Osteocyte (in vitro differentiated cells): ENCODE measurements around the gene WDR91. TPM values are rescaled to one million over a fixed set of nuclear protein-coding genes. Genes with fewer than 3 reads are reported as not detected.

Experiments
- DNase-seq: peaks from one replicate; pipeline ENCODE4 v3.0.0; 2021; ENCODE audit warnings: mixed read lengths; ENCODE audit not compliant: unreplicated experiment; ENCODE audit errors: extremely low spot score
- H3K27ac Mint-ChIP-seq: one replicate; pipeline ENCODE4 v1.8.0; 2021; ENCODE audit warnings: mild to moderate bottlenecking, mixed read lengths; ENCODE audit not compliant: unreplicated experiment
- H3K27me3 Mint-ChIP-seq: one replicate; pipeline ENCODE4 v1.8.0; 2021; ENCODE audit warnings: mixed read lengths; ENCODE audit not compliant: unreplicated experiment
- H3K36me3 Mint-ChIP-seq: one replicate; pipeline ENCODE4 v1.8.0; 2021; ENCODE audit warnings: mixed read lengths; ENCODE audit not compliant: unreplicated experiment
- H3K4me1 Mint-ChIP-seq: one replicate; pipeline ENCODE4 v1.8.0; 2021; ENCODE audit warnings: mixed read lengths; ENCODE audit not compliant: unreplicated experiment
- H3K4me3 Mint-ChIP-seq: one replicate; pipeline ENCODE4 v1.8.0; 2021; ENCODE audit warnings: mild to moderate bottlenecking, moderate library complexity, mixed read lengths; ENCODE audit not compliant: unreplicated experiment
- H3K9me3 Mint-ChIP-seq: one replicate; pipeline ENCODE4 v1.8.0; 2021; ENCODE audit warnings: mixed read lengths; ENCODE audit not compliant: unreplicated experiment
- total RNA-seq: library from RNA; stranded (reverse); gene quantifications from 2 replicates; pipeline ENCODE4 v1.2.1, GENCODE V29; 2021
- TF ChIP-seq, protein P1 (sequence below): fragments of 200-600 bp; sonication (generic); IDR thresholded peaks from 2 replicates; pipeline ENCODE4 v1.5.0; 2021; ENCODE audit warnings: antibody characterized with exemption, mild to moderate bottlenecking, moderate library complexity

Gene WDR91
- total RNA-seq, 1 donor from 2014 or later, result 10.8 TPM

DNA sequence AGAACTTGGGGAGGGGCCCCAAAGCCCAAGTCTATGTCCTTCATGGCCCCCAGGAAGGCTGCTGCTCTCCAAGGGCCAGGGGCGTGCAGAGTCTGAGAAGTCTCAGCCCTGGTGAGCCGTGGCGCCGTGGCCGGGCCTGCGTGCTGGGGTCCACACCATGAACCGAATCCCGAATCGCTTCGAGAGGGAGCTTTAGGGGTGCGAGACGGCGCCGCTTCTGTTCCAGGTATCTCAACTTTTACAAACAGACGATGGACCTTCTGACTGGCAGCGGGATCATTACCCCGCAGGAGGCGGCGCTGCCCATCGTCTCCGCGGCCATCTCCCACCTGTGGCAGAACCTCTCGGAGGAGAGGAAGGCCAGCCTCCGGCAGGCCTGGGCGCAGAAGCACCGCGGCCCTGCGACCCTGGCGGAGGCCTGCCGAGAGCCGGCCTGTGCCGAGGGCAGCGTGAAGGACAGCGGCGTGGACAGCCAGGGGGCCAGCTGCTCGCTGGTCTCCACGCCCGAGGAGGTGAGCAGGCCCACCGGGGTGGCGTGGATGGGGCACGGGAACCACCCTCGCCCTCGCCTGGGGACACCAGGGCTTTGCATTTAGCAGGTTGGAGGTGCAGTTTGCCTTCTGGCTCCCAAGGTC lies 35.0 kb upstream of the WDR91 start:
- Mint-ChIP-seq H3K27ac (no peak overlapping the region), H3K4me3 (no peak overlapping the region), H3K36me3 (no peaks in the 10 kb centered on the region), H3K27me3 (peaks cover 28% of the 10 kb centered on the region), H3K4me1 (no peaks in the 10 kb centered on the region), H3K9me3 (no peaks in the 10 kb centered on the region)
- TF ChIP-seq, protein P1, sequence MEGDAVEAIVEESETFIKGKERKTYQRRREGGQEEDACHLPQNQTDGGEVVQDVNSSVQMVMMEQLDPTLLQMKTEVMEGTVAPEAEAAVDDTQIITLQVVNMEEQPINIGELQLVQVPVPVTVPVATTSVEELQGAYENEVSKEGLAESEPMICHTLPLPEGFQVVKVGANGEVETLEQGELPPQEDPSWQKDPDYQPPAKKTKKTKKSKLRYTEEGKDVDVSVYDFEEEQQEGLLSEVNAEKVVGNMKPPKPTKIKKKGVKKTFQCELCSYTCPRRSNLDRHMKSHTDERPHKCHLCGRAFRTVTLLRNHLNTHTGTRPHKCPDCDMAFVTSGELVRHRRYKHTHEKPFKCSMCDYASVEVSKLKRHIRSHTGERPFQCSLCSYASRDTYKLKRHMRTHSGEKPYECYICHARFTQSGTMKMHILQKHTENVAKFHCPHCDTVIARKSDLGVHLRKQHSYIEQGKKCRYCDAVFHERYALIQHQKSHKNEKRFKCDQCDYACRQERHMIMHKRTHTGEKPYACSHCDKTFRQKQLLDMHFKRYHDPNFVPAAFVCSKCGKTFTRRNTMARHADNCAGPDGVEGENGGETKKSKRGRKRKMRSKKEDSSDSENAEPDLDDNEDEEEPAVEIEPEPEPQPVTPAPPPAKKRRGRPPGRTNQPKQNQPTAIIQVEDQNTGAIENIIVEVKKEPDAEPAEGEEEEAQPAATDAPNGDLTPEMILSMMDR, result no peak
- DNase-seq, result peak; percentile 83

DNA sequence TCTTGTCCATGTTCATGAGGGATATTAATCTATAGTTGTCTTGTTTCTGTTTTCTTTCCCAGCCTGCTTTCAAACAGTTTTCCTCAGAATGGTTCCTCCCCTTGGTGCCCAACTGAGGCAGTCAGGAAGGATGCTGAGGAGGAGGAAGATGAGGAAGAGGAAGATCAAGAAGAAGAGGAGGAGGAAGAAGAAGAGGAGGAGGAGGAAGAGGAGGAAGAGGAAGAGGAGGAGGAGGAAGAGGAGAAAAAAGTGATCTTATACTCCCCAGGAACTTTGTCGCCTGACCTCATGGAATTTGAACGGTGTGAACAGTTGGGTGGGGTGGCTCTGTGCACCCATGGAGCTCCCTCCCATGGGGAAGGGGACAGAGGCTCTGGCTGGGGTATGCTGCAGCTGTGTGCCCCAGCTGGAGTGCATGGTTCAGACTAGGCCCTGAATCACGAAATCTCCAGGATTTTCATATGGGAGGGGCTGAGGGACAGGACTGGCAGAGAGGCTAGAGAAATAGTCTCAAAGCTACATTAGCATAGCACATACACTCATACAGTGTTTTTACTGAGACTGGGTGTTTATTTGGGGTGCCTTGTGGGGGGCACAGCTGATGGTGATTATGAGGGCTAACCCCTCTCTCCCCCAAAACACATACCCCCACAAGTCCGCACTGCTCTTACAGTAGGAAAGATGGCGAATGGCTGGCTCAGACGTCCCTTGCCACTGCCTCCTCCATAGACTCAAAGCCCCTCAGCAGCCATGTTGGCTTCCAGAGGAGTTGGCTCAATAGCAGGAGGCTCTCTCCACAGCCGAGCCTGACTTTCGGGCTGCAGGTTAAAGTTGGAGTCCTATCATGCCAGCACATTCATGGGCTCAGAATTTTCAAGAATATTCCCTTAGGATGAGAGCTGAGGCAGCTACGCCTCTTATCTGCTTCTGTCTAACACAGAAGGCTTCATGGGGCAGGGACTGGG lies 34.2 kb upstream of the WDR91 start:
- peak; percentile 44 for DNase-seq
- TF ChIP-seq, protein P1, result no peak
- H3K4me3 Mint-ChIP-seq, result no peak overlapping the region
- no peak overlapping the region for H3K27ac Mint-ChIP-seq
- H3K36me3 Mint-ChIP-seq, result no peaks in the 10 kb centered on the region
- H3K9me3 Mint-ChIP-seq, result no peaks in the 10 kb centered on the region
- peaks cover 33% of the 10 kb centered on the region for H3K27me3 Mint-ChIP-seq
- H3K4me1 Mint-ChIP-seq, result no peaks in the 10 kb centered on the region

DNA sequence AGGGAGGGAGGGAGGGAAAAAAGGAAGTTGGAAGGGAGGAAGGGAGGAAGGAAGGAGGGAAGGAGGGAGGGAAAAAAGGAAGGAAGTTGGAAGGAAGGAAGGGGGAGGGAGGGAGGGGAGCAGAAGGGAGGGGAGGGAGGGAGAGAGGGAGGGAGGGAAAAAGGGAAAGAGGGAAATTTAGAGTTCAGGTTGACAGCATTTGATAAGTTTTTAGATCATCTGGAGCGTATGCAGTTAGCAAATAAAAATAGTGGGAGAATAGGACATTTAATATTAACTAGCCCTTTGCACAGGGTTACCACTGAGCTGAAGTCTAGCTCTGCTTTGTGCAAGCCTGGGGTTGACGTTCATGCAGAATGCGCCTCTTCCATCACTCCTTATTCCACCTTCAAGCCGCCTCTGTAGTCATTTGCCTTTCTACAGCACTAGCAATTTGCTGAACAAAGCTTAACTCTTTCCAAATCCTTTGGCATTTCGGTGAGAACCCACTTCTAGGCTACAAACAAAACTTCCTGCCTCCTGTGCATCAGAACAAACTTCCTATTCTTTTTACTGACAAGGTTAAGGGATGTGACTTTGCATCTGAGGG lies 30.9 kb upstream of the WDR91 start:
- no peak overlapping the region for H3K27ac Mint-ChIP-seq

DNA sequence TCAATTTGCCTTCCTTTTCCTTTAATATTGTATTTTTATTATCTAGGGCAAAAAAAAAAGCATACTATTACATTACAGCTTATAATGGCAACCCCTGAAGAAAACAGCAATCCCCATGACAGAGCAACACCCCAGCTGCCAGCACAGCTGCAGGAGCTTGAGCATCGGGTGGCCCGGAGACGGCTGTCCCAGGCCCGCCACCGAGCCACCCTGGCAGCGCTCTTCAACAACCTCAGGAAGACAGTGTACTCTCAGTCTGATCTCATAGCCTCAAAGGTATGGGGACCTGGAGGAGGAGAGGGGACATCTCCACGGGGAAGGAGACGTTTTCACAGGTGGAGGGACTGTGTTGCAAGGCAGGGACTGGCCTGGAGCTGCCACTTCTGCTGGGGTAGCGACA lies 29.1 kb upstream of the WDR91 start:
- Mint-ChIP-seq H3K9me3 (no peaks in the 10 kb centered on the region), H3K27me3 (peaks cover 39% of the 10 kb centered on the region)
- TF ChIP-seq, protein P1, result no peak

More for the DNA sequence above, 30.9 kb upstream of the WDR91 start:
- H3K27me3 Mint-ChIP-seq, result peaks cover 37% of the 10 kb centered on the region
- no peak overlapping the region for H3K4me3 Mint-ChIP-seq
- no peaks in the 10 kb centered on the region for H3K4me1 Mint-ChIP-seq
- no peaks in the 10 kb centered on the region for H3K9me3 Mint-ChIP-seq
- TF ChIP-seq, protein P1, result no peak
- DNase-seq, result no peak
- H3K36me3 Mint-ChIP-seq, result no peaks in the 10 kb centered on the region

DNA sequence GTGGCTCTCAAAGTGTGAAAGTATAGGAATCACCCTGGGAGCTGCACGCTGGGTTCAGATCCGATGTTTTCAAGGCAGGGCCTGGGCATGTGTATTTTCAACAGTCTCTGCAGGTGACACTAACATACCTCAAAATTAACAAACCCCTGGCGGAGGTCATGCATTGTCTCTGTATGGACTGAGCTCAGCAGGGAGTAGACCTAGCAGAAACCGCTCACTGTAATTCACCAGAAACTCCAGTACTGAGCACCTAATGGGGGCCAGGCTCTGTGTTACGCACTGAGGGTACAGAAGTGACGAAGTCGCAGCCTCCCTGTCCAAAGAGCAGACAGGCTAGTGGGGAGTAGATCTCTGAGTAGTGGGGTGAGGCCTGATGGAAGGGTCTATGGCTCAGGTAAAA lies 27.9 kb upstream of the WDR91 start:
- Mint-ChIP-seq H3K27ac (no peak overlapping the region), H3K27me3 (peaks cover 34% of the 10 kb centered on the region), H3K36me3 (no peaks in the 10 kb centered on the region), H3K9me3 (no peaks in the 10 kb centered on the region), H3K4me1 (no peaks in the 10 kb centered on the region), H3K4me3 (no peak overlapping the region)
- DNase-seq, result peak; percentile 64
- TF ChIP-seq, protein P1, result no peak

More for the DNA sequence above, 29.1 kb upstream of the WDR91 start:
- no peaks in the 10 kb centered on the region for H3K4me1 Mint-ChIP-seq
- H3K4me3 Mint-ChIP-seq, result no peak overlapping the region
- H3K27ac Mint-ChIP-seq, result no peak overlapping the region
- peak; percentile 69 for DNase-seq
- no peaks in the 10 kb centered on the region for H3K36me3 Mint-ChIP-seq
